Measurements from ENCODE around the gene HMGCLL1.

HMGCLL1 gene

GRCh38 chr6:55438203-55438602 is 140.8 kb downstream of the HMGCLL1 start:
- no peak for DNase-seq

- no peak for DNase-seq
These were observed 141.9 kb downstream of the HMGCLL1 start for GRCh38 chr6:55437141-55437540.

GRCh38 chr6:55433446-55434130 is 145.4 kb downstream of the HMGCLL1 start:
- DNase-seq: no peak

GRCh38 chr6:55423933-55424332 is 155.1 kb downstream of the HMGCLL1 start:
- DNase-seq: no peak

GRCh38 chr6:55410674-55411073 is 168.3 kb downstream of the HMGCLL1 start:
- DNase-seq: no peak

GRCh38 chr6:55405474-55406235 is 173.3 kb downstream of the HMGCLL1 start:
- no peak for DNase-seq

- no peak for DNase-seq
These were observed 179.6 kb downstream of the HMGCLL1 start for GRCh38 chr6:55399351-55399750.

GRCh38 chr6:55397986-55398385 is 181.0 kb downstream of the HMGCLL1 start:
- DNase-seq: no peak

- no peak for DNase-seq
These were observed 183.1 kb downstream of the HMGCLL1 start for GRCh38 chr6:55395871-55396270.

GRCh38 chr6:55388211-55388610 is 190.8 kb downstream of the HMGCLL1 start:
- DNase-seq: no peak
